D721Med (cell line): ENCODE data around the gene CELF5.
"Not testable (repeated sequence)": the region's sequence is repeated elsewhere in the genome, so short reads cannot be mapped to it uniquely, and the experiment has no call there.

Source experiments
- DNase-seq: peaks from one replicate; pipeline ENCODE4 v3.0.0; 2011; ENCODE audit warnings: low spot score; ENCODE audit not compliant: insufficient read length
- FAIRE-seq: peaks from 2 replicates; lab custom pipeline; 2011; peaks lifted over from hg19 to GRCh38; lab: Jason Lieb, UNC
- CTCF ChIP-seq: IDR thresholded peaks from 2 replicates; pipeline ENCODE4 v1.5.1; 2012; ENCODE audit warnings: mild to moderate bottlenecking, control low read depth; ENCODE audit not compliant: insufficient read depth; ENCODE audit errors: missing control alignments

Gene CELF5

GRCh38 chr19:3338541-3339181 is 114.2 kb downstream of the CELF5 start:
- TF ChIP-seq CTCF = no peak
- DNase-seq = no peak
- FAIRE-seq = no peak

DNA sequence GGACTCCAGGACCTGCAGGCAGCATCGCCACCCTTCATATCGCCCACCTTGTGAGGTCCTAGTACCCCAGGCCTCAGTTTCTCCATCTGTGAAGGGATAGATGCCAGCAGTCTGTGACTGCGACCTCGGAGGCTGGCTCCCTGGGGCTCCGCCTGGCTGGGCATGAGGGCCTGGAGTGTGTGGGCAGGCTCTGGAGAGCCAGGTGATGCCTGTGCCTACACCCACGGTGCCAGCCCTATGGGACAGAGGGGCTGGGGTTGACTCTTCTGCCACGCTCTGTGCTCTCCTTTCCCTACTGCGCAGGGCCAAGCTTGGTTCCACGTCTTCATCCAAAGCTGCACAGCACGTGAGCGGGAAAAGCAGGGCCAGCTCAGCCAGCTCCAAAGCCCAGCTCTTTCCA is 115.9 kb downstream of the CELF5 start:
- FAIRE-seq (no peak), DNase-seq (no peak)
- TF ChIP-seq CTCF = no peak

DNA sequence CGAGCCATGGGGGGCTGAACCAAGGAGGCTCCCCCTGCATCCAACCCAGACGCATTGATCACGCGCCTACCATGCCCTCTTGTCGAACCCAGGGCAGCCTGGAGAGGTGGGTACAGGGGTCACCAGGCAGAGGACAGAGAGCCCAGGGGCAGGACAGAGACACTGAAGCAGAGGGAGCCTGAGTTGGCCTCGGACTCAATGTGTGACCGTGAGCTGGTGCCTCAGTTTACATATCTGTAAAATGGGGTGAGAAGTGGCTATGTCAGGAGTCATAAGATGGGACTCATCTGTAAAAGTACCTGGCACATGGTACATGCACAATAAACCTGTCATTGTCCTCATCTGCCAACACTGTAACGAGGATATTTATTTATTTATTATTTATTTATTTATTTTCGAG is 117.8 kb downstream of the CELF5 start:
- FAIRE-seq (no peak), DNase-seq (no peak)
- TF ChIP-seq CTCF = no peak

GRCh38 chr19:3342962-3343361 is 118.5 kb downstream of the CELF5 start:
- not testable (repeated sequence) for DNase-seq, FAIRE-seq

- FAIRE-seq (no peak), DNase-seq (no peak)
- TF ChIP-seq CTCF = no peak
These were observed 119.4 kb downstream of the CELF5 start for GRCh38 chr19:3343619-3344502.

DNA sequence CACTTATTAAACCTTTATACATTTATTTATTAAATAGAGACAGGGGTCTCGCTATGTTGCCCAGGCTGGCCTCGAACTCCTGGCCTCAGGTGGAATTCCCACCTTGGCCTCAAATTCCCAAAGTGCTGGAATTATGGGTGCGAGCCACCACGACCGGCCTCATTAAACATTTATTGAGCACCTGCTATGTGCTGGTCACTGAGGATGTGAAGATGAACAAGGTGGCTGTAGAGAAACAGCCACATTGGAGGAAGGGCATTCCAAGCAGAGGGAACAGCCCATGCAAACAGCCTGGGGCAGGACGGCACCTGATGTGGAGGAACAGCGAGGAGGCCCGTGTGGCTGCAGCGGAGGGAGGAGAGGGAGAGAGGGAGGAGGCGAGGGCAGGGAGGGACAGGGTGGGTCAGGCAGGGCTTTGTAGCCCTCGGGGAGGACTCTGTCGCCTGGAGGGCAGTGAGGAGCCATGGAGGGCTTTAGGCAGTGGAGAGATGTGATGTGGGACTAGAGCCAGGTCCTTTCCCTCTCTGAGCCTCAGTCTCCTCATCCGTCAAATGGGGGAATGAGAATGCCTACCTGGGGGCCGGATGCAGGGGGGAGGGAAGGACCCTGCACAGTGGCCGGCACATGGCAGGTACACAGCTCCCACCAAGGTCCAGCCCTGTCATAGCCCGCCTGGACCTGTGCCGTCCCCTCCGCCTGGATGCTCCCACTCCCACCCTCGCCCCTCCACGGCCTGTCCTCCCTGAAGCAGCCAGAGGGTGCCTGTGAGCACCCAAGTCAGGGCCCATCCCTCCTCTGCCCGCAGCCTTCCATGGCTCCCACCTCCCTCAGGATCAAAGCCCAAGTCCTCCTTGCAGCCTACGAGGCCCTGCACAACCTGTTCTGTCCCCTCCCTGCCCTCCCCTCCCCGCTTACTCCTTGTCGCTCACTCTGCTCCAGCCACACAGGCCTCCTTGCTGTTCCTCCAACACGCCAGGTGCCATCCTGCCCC is 120.4 kb downstream of the CELF5 start:
- FAIRE-seq = no peak
- no peak for TF ChIP-seq CTCF
- no peak for DNase-seq

DNA sequence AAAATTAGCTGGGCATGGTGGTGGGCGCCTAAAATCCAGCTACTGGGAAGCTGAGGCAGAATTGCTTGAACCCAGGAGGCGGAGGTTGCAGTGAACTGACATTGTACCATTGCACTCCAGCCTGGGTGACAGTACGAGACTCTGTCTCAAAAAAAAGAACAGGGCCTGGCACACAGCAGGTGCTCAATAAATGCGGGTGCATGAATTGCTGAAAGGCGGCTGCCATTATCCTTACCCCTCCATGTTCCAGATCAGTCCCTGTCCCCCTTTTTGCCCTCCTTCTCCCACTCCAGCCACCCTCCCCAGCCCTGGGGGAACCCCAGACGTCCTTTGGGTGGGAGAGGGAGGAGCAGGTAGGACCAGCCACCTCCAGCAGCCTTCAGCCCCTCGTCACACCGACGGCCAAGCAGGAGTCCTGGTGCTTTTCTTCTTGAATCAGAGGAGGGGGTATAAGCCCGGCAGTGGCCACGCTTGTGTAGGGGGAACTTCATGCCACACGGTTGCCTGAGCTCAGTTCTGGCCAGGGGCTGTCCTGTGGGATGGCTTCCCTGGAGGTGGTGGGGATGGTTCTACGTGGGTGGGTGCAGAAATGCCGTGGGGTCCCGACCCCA is 121.5 kb downstream of the CELF5 start:
- no peak for TF ChIP-seq CTCF
- FAIRE-seq (no peak), DNase-seq (peak; percentile 17)
